GM23338 (cell line): ENCODE results near the gene CHPF. TPM values are rescaled to one million over a fixed set of nuclear protein-coding genes. Genes with fewer than 3 reads are reported as not detected.
A peak's percentile ranks its signal among the peaks of the same experiment; 100 is the strongest.

Experiments
- ATAC-seq: fragments of 200-7000 bp; cut with Tn5 transposase; 3 replicates; pipeline ENCODE4 v1.9.1; 2020
- DNase-seq: peaks from one replicate; pipeline ENCODE4 v3.0.0-alpha.2; 2015; ENCODE audit warnings: low spot score
- H2AFZ ChIP-seq: fragments of 200-600 bp; sonication (generic); 2 replicates; pipeline ENCODE4 v1.8.0; 2016; ENCODE audit warnings: antibody characterized with exemption, mild to moderate bottlenecking, moderate library complexity
- H3F3A ChIP-seq: fragments of 200-600 bp; sonication (generic); replicated peaks from 2 replicates; pipeline ENCODE4 v1.8.0; 2017; ENCODE audit warnings: antibody characterized with exemption, mixed run types, low read depth
- H3K27ac ChIP-seq: fragments of 200-600 bp; sonication (generic); 2 replicates; pipeline ENCODE4 v1.6.1; 2016; ENCODE audit warnings: low read depth
- H3K27me3 ChIP-seq: fragments of 200-600 bp; sonication (generic); 2 replicates; pipeline ENCODE4 v1.8.0; 2016; ENCODE audit warnings: mild to moderate bottlenecking, mixed run types, moderate library complexity; ENCODE audit not compliant: insufficient read depth
- H3K36me3 ChIP-seq: fragments of 200-600 bp; sonication (generic); 2 replicates; pipeline ENCODE4 v1.8.0; 2016; ENCODE audit warnings: mild to moderate bottlenecking; ENCODE audit not compliant: insufficient read depth
- H3K4me1 ChIP-seq: fragments of 200-600 bp; sonication (generic); 2 replicates; pipeline ENCODE4 v1.8.0; 2016; ENCODE audit warnings: mild to moderate bottlenecking, moderate library complexity; ENCODE audit not compliant: insufficient read depth
- H3K4me2 ChIP-seq: fragments of 200-600 bp; sonication (generic); 2 replicates; pipeline ENCODE4 v1.7.1; 2017; ENCODE audit warnings: mixed run types
- H3K4me3 ChIP-seq: fragments of 200-600 bp; sonication (generic); 2 replicates; pipeline ENCODE4 v1.6.1; 2016; ENCODE audit warnings: mixed run types
- H3K79me2 ChIP-seq: fragments of 200-600 bp; sonication (generic); replicated peaks from 2 replicates; pipeline ENCODE4 v1.8.0; 2017; ENCODE audit warnings: mild to moderate bottlenecking; ENCODE audit not compliant: insufficient read depth
- H3K9me2 ChIP-seq: fragments of 200-600 bp; sonication (generic); 2 replicates; pipeline ENCODE4 v1.8.0; 2017; ENCODE audit not compliant: insufficient read depth
- H4K20me1 ChIP-seq: fragments of 200-600 bp; sonication (generic); replicated peaks from 2 replicates; pipeline ENCODE4 v1.8.0; 2017; ENCODE audit warnings: mild to moderate bottlenecking; ENCODE audit not compliant: insufficient read depth
- H3K27ac Mint-ChIP-seq: 2 replicates; pipeline ENCODE4 v1.8.0; 2020; ENCODE audit warnings: inconsistent platforms, mild to moderate bottlenecking, moderate library complexity, mixed read lengths
- H3K27me3 Mint-ChIP-seq: 3 replicates; pipeline ENCODE4 v1.8.0; 2022; ENCODE audit warnings: low read depth, mild to moderate bottlenecking, moderate library complexity, mixed read lengths, inconsistent platforms; ENCODE audit not compliant: insufficient read depth, poor library complexity
- H3K36me3 Mint-ChIP-seq: 3 replicates; pipeline ENCODE4 v1.8.0; 2021; ENCODE audit warnings: low read depth, mild to moderate bottlenecking, inconsistent platforms, moderate library complexity, mixed read lengths
- H3K4me1 Mint-ChIP-seq: 3 replicates; pipeline ENCODE4 v1.8.0; 2020; ENCODE audit warnings: mild to moderate bottlenecking, inconsistent platforms, mixed read lengths
- H3K4me3 Mint-ChIP-seq: 3 replicates; pipeline ENCODE4 v1.8.0; 2021; ENCODE audit warnings: moderate library complexity, mild to moderate bottlenecking, inconsistent platforms, mixed read lengths
- H3K9me3 Mint-ChIP-seq: 3 replicates; pipeline ENCODE4 v1.8.0; 2020; ENCODE audit warnings: moderate library complexity, mild to moderate bottlenecking, inconsistent platforms, mixed read lengths
- CREB1 ChIP-seq: fragments of 250-450 bp; sonication (Bioruptor Pico); IDR thresholded peaks from 2 replicates; pipeline ENCODE4 v1.5.0; 2020; ENCODE audit warnings: low read depth, mild to moderate bottlenecking, moderate library complexity
- EZH2 ChIP-seq: fragments of 200-600 bp; sonication (generic); IDR thresholded peaks from one replicate; pipeline ENCODE4 v1.8.0; 2017; ENCODE audit warnings: antibody characterized with exemption, mild to moderate bottlenecking, low read depth; ENCODE audit not compliant: unreplicated experiment
- EZH2phosphoT487 ChIP-seq: fragments of 200-600 bp; sonication (generic); IDR thresholded peaks from one replicate; pipeline ENCODE4 v1.8.1; 2018; ENCODE audit warnings: antibody characterized with exemption; ENCODE audit not compliant: unreplicated experiment
- JUNB ChIP-seq: IDR thresholded peaks from one replicate; pipeline ENCODE4 v1.6.1; 2016; ENCODE audit warnings: antibody characterized with exemption; ENCODE audit not compliant: unreplicated experiment
- NANOG ChIP-seq: IDR thresholded peaks from 2 replicates; pipeline ENCODE4 v1.6.1; 2016; ENCODE audit warnings: antibody characterized with exemption, borderline replicate concordance
- POLR2AphosphoS5 ChIP-seq: IDR thresholded peaks from 2 replicates; pipeline ENCODE4 v1.6.1; 2016; ENCODE audit warnings: antibody characterized with exemption, low read depth
- STAT1 ChIP-seq: IDR thresholded peaks from one replicate; pipeline ENCODE4 v1.6.1; 2016; ENCODE audit warnings: antibody characterized with exemption; ENCODE audit not compliant: unreplicated experiment
- ZNF114 ChIP-seq: fragments of 250-450 bp; sonication (Bioruptor Pico); IDR thresholded peaks from 2 replicates; pipeline ENCODE4 v1.5.0; 2020; ENCODE audit warnings: mild to moderate bottlenecking, moderate library complexity
- ZNF331 ChIP-seq: fragments of 250-450 bp; sonication (Bioruptor Pico); IDR thresholded peaks from 2 replicates; pipeline ENCODE4 v1.5.0; 2020; ENCODE audit warnings: low read depth, mild to moderate bottlenecking, moderate library complexity
- polyA plus RNA-seq: library from polyadenylated mRNA; unstranded; fragments of >200 nt; fragmentation: Nextera tagmentation; extraction: Ambion mirVana; gene quantifications from 2 replicates; pipeline ENCODE4 v1.2.1, GENCODE V29; 2016
- total RNA-seq: library from RNA; depleted of rRNA; stranded (reverse); fragments of >200 nt; shearing (Covaris generic); gene quantifications from 2 replicates; pipeline ENCODE4 v1.2.3, GENCODE V29; 2014
- TF ChIP-seq, protein P1 (sequence below), 2 experiments: fragments of 200-600 bp in 1 of 2; sonication (generic) in 1 of 2; conservative IDR thresholded peaks; 2 replicates each; pipeline versions ENCODE4 v1.5.1 to v1.6.1; 2016 to 2017; ENCODE audit warnings: antibody characterized with exemption in 2 of 2, low read depth in 2 of 2, mild to moderate bottlenecking in 2 of 2, moderate library complexity in 1 of 2
- TF ChIP-seq, protein P2 (sequence below): IDR thresholded peaks from 2 replicates; pipeline ENCODE4 v1.6.1; 2016; ENCODE audit warnings: antibody characterized with exemption
- TF ChIP-seq, protein P3 (sequence below): IDR thresholded peaks from one replicate; pipeline ENCODE4 v1.6.1; 2018; ENCODE audit warnings: antibody characterized with exemption; ENCODE audit not compliant: unreplicated experiment
- TF ChIP-seq, protein P4 (sequence below): fragments of 250-450 bp; sonication (Bioruptor Pico); IDR thresholded peaks from 2 replicates; pipeline ENCODE4 v1.5.0; 2020; ENCODE audit warnings: mild to moderate bottlenecking, moderate library complexity

The CHPF gene
- total and polyA plus RNA-seq, 2 experiments from 2014 or later = 36.5 to 252 TPM

DNA sequence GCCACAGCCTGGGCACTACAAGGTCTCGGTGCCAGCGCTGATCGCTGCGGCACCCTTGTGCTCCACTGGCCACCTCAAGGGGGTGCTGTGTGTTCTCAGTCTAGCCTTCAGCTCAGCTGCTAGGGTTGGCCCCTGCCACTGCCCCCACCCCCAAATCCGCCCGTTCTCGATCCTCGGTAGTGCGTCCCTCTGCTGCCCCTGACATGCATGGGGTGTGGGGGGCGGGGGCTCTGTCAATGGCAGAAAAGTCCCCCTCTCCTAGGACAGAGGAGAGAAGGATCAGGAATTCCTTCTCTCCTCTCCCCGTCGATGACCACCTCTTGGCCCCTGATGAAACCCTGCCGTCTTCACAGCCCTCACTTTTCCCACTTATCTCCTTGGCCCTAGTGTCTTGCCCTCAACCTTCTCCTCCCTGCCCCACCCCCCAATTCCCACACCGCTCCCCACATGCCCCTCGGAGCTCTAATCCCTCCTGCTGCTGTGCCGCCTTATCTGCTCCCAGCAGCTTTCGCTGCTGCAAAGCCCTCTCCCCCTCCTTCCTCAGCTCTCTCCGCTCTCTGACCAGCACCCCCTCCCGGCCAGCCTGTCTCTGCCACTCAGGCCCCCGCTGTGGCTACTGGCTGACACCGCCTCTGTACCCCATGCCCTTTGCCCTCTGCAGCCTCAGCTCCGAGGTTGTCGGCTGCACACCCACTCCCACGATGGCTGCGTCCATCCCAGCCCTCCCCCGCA is 33.7 kb downstream of the CHPF start:
- H3K9me3 Mint-ChIP-seq = no peaks in the 10 kb centered on the region
- peak overlapping the region; percentile 67 for H3K4me3 ChIP-seq

More for the DNA sequence above, 33.7 kb downstream of the CHPF start:
- Mint-ChIP-seq H3K27ac (no peak overlapping the region), H3K4me1 (peaks cover 78% of the 10 kb centered on the region), H3K36me3 (no peaks in the 10 kb centered on the region; the same call in 2 of the 3 replicates), H3K4me3 (peak overlapping the region; percentile 68), H3K27me3 (peaks cover 58% of the 10 kb centered on the region)
- peak overlapping the region; percentile 92 for H3K4me2 ChIP-seq
- peak overlapping the region; percentile 38; the same call in 1 of the 2 replicates for H2AFZ ChIP-seq
- H3K27me3 ChIP-seq = peaks cover 45% of the 10 kb centered on the region
- H4K20me1 ChIP-seq = no peaks in the 10 kb centered on the region
- peak; percentile 56 for ATAC-seq
- DNase-seq = peak; percentile 93
- H3F3A ChIP-seq = peaks cover 17% of the 10 kb centered on the region
- H3K9me2 ChIP-seq = no peaks in the 10 kb centered on the region
- no peak overlapping the region for H3K27ac ChIP-seq
- no peaks in the 10 kb centered on the region for H3K36me3 ChIP-seq
- no peaks in the 10 kb centered on the region for H3K79me2 ChIP-seq
- 0 out of 2 replicates have a peak, but pooled peaks have one; percentile 5 for TF ChIP-seq CREB1
- TF ChIP-seq EZH2phosphoT487 = no peak
- TF ChIP-seq ZNF114 (CRISPR knock-in tag) = no peak
- no peak for TF ChIP-seq JUNB
- TF ChIP-seq EZH2 = no peak
- TF ChIP-seq NANOG = no peak
- TF ChIP-seq STAT1 = no peak
- TF ChIP-seq, protein P1, sequence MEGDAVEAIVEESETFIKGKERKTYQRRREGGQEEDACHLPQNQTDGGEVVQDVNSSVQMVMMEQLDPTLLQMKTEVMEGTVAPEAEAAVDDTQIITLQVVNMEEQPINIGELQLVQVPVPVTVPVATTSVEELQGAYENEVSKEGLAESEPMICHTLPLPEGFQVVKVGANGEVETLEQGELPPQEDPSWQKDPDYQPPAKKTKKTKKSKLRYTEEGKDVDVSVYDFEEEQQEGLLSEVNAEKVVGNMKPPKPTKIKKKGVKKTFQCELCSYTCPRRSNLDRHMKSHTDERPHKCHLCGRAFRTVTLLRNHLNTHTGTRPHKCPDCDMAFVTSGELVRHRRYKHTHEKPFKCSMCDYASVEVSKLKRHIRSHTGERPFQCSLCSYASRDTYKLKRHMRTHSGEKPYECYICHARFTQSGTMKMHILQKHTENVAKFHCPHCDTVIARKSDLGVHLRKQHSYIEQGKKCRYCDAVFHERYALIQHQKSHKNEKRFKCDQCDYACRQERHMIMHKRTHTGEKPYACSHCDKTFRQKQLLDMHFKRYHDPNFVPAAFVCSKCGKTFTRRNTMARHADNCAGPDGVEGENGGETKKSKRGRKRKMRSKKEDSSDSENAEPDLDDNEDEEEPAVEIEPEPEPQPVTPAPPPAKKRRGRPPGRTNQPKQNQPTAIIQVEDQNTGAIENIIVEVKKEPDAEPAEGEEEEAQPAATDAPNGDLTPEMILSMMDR (conservative IDR thresholded peaks at IDR 0.05; ENCODE audit: low read depth in 2 of 2) = peak; percentile 81 to 85
- TF ChIP-seq POLR2AphosphoS5 = peak; percentile 54
- TF ChIP-seq, protein P2, sequence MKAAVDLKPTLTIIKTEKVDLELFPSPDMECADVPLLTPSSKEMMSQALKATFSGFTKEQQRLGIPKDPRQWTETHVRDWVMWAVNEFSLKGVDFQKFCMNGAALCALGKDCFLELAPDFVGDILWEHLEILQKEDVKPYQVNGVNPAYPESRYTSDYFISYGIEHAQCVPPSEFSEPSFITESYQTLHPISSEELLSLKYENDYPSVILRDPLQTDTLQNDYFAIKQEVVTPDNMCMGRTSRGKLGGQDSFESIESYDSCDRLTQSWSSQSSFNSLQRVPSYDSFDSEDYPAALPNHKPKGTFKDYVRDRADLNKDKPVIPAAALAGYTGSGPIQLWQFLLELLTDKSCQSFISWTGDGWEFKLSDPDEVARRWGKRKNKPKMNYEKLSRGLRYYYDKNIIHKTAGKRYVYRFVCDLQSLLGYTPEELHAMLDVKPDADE = no peak
- no peak for TF ChIP-seq ZNF331 (CRISPR knock-in tag)
- TF ChIP-seq, protein P3, sequence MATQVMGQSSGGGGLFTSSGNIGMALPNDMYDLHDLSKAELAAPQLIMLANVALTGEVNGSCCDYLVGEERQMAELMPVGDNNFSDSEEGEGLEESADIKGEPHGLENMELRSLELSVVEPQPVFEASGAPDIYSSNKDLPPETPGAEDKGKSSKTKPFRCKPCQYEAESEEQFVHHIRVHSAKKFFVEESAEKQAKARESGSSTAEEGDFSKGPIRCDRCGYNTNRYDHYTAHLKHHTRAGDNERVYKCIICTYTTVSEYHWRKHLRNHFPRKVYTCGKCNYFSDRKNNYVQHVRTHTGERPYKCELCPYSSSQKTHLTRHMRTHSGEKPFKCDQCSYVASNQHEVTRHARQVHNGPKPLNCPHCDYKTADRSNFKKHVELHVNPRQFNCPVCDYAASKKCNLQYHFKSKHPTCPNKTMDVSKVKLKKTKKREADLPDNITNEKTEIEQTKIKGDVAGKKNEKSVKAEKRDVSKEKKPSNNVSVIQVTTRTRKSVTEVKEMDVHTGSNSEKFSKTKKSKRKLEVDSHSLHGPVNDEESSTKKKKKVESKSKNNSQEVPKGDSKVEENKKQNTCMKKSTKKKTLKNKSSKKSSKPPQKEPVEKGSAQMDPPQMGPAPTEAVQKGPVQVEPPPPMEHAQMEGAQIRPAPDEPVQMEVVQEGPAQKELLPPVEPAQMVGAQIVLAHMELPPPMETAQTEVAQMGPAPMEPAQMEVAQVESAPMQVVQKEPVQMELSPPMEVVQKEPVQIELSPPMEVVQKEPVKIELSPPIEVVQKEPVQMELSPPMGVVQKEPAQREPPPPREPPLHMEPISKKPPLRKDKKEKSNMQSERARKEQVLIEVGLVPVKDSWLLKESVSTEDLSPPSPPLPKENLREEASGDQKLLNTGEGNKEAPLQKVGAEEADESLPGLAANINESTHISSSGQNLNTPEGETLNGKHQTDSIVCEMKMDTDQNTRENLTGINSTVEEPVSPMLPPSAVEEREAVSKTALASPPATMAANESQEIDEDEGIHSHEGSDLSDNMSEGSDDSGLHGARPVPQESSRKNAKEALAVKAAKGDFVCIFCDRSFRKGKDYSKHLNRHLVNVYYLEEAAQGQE = no peak
- TF ChIP-seq, protein P4, sequence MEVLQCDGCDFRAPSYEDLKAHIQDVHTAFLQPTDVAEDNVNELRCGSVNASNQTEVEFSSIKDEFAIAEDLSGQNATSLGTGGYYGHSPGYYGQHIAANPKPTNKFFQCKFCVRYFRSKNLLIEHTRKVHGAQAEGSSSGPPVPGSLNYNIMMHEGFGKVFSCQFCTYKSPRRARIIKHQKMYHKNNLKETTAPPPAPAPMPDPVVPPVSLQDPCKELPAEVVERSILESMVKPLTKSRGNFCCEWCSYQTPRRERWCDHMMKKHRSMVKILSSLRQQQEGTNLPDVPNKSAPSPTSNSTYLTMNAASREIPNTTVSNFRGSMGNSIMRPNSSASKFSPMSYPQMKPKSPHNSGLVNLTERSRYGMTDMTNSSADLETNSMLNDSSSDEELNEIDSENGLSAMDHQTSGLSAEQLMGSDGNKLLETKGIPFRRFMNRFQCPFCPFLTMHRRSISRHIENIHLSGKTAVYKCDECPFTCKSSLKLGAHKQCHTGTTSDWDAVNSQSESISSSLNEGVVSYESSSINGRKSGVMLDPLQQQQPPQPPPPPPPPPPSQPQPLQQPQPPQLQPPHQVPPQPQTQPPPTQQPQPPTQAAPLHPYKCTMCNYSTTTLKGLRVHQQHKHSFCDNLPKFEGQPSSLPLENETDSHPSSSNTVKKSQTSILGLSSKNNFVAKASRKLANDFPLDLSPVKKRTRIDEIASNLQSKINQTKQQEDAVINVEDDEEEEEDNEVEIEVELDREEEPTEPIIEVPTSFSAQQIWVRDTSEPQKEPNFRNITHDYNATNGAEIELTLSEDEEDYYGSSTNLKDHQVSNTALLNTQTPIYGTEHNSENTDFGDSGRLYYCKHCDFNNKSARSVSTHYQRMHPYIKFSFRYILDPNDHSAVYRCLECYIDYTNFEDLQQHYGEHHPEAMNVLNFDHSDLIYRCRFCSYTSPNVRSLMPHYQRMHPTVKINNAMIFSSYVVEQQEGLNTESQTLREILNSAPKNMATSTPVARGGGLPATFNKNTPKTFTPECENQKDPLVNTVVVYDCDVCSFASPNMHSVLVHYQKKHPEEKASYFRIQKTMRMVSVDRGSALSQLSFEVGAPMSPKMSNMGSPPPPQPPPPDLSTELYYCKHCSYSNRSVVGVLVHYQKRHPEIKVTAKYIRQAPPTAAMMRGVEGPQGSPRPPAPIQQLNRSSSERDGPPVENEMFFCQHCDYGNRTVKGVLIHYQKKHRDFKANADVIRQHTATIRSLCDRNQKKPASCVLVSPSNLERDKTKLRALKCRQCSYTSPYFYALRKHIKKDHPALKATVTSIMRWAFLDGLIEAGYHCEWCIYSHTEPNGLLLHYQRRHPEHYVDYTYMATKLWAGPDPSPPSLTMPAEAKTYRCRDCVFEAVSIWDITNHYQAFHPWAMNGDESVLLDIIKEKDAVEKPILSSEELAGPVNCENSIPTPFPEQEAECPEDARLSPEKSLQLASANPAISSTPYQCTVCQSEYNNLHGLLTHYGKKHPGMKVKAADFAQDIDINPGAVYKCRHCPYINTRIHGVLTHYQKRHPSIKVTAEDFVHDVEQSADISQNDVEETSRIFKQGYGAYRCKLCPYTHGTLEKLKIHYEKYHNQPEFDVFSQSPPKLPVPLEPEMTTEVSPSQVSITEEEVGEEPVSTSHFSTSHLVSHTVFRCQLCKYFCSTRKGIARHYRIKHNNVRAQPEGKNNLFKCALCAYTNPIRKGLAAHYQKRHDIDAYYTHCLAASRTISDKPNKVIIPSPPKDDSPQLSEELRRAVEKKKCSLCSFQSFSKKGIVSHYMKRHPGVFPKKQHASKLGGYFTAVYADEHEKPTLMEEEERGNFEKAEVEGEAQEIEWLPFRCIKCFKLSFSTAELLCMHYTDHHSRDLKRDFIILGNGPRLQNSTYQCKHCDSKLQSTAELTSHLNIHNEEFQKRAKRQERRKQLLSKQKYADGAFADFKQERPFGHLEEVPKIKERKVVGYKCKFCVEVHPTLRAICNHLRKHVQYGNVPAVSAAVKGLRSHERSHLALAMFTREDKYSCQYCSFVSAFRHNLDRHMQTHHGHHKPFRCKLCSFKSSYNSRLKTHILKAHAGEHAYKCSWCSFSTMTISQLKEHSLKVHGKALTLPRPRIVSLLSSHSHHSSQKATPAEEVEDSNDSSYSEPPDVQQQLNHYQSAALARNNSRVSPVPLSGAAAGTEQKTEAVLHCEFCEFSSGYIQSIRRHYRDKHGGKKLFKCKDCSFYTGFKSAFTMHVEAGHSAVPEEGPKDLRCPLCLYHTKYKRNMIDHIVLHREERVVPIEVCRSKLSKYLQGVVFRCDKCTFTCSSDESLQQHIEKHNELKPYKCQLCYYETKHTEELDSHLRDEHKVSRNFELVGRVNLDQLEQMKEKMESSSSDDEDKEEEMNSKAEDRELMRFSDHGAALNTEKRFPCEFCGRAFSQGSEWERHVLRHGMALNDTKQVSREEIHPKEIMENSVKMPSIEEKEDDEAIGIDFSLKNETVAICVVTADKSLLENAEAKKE (CRISPR knock-in tag) = no peak
- H3K4me1 ChIP-seq = peaks cover 70% of the 10 kb centered on the region
